H1 (cell line): ENCODE data around the gene PRSS38. TPM values are rescaled to one million over a fixed set of nuclear protein-coding genes. Genes with fewer than 3 reads are reported as not detected.
"Not testable (repeated sequence)": the region's sequence is repeated elsewhere in the genome, so short reads cannot be mapped to it uniquely, and the experiment has no call there.

Source experiments
- CTCF ChIA-PET: fragments of 300-600 bp; sonication (Branson Sonifier 250); formaldehyde crosslinking; loops from one replicate; lab custom pipeline; 2021; ENCODE audit not compliant: partially characterized antibody; lab: Charles Lee
- POLR2A ChIA-PET: fragments of 300-600 bp; sonication (Branson Sonifier 250); formaldehyde crosslinking; loops from one replicate; lab custom pipeline; 2021; ENCODE audit warnings: inconsistent platforms; ENCODE audit not compliant: partially characterized antibody; lab: Charles Lee
- DNase-seq, 2 experiments: peaks; one replicate each; pipeline versions ENCODE4 v3.0.0 to v3.0.0-alpha.2; 2010 to 2022; ENCODE audit warnings: low spot score in 2 of 2, low read depth in 1 of 2, mixed read lengths in 1 of 2
- FAIRE-seq: peaks from 2 replicates; lab custom pipeline; 2011; peaks lifted over from hg19 to GRCh38; lab: Jason Lieb, UNC
- H2AFZ ChIP-seq: 2 replicates; pipeline ENCODE4 v1.8.1; 2012; ENCODE audit warnings: low read length, inconsistent platforms
- H2AK5ac ChIP-seq: 2 replicates; pipeline ENCODE4 v1.6.1; 2013; ENCODE audit warnings: low read depth, low read length
- H2BK120ac ChIP-seq: replicated peaks from 2 replicates; pipeline ENCODE3; 2013; ENCODE audit warnings: low read depth, low read length, inconsistent platforms
- H2BK12ac ChIP-seq: 2 replicates; pipeline ENCODE4 v1.6.1; 2013; ENCODE audit warnings: low read depth, low read length
- H2BK15ac ChIP-seq: 2 replicates; pipeline ENCODE4 v1.6.1; 2013; ENCODE audit warnings: low read length
- H2BK20ac ChIP-seq: 2 replicates; pipeline ENCODE4 v1.6.1; 2013; ENCODE audit warnings: low read length
- H2BK5ac ChIP-seq: 2 replicates; pipeline ENCODE4 v1.6.1; 2013; ENCODE audit warnings: low read depth, low read length
- H3K14ac ChIP-seq: 2 replicates; pipeline ENCODE4 v1.6.1; 2013; ENCODE audit warnings: inconsistent platforms; ENCODE audit not compliant: insufficient read length
- H3K18ac ChIP-seq: 2 replicates; pipeline ENCODE4 v1.6.1; 2013; ENCODE audit warnings: low read length; ENCODE audit errors: extremely low read depth
- H3K23ac ChIP-seq: 2 replicates; pipeline ENCODE4 v1.6.1; 2013; ENCODE audit warnings: inconsistent platforms; ENCODE audit not compliant: insufficient read length
- H3K23me2 ChIP-seq: 2 replicates; pipeline ENCODE4 v1.6.1; 2013; ENCODE audit warnings: low read depth, low read length
- H3K27ac ChIP-seq: 2 replicates; pipeline ENCODE4 v1.6.1; 2011; ENCODE audit warnings: low read depth, low read length, inconsistent platforms
- H3K27me3 ChIP-seq, 4 experiments: replicated peaks in 1 of 4; 1 replicate in 1 of 4; 2 replicates in 3 of 4; pipeline versions ENCODE4 v1.6.1 to v1.8.1; 2011 to 2013; ENCODE audit warnings: low read length in 3 of 4, mild to moderate bottlenecking in 3 of 4, inconsistent platforms in 2 of 4, mixed read lengths in 2 of 4, moderate library complexity in 1 of 4; ENCODE audit not compliant: control insufficient read depth in 3 of 4, insufficient read depth in 3 of 4; ENCODE audit errors: extremely low read depth in 1 of 4
- H3K36me3 ChIP-seq, 4 experiments: 2 replicates each; pipeline versions ENCODE4 v1.6.1 to v1.8.1; 2011 to 2013; ENCODE audit warnings: mild to moderate bottlenecking in 4 of 4, low read length in 3 of 4, moderate library complexity in 2 of 4, control low read depth in 1 of 4, inconsistent platforms in 1 of 4; ENCODE audit not compliant: insufficient read depth in 4 of 4, control insufficient read depth in 2 of 4
- H3K4ac ChIP-seq: replicated peaks from 2 replicates; pipeline ENCODE3; 2013; ENCODE audit warnings: low read length, low read depth, mixed read lengths, inconsistent platforms; ENCODE audit not compliant: insufficient read length
- H3K4me1 ChIP-seq, 4 experiments: replicated peaks in 1 of 4; 1 replicate in 1 of 4; 2 replicates in 3 of 4; pipeline versions ENCODE4 v1.6.1 to v1.8.1; 2011 to 2013; ENCODE audit warnings: low read length in 3 of 4, inconsistent platforms in 2 of 4, mixed read lengths in 1 of 4; ENCODE audit not compliant: insufficient read depth in 4 of 4, control insufficient read depth in 3 of 4
- H3K4me2 ChIP-seq, 2 experiments: 2 replicates each; pipeline versions ENCODE4 v1.6.1 to v1.8.1; 2011 to 2013; ENCODE audit warnings: low read depth in 2 of 2, low read length in 2 of 2, control low read depth in 1 of 2, inconsistent platforms in 1 of 2, mild to moderate bottlenecking in 1 of 2; ENCODE audit not compliant: insufficient read depth in 1 of 2
- H3K4me3 ChIP-seq, 4 experiments: fragments of 200-600, 300-600 bp in 1 of 4; sonication (generic), shearing (Covaris generic), sonication (Bioruptor Twin) in 1 of 4; 2 replicates each; pipeline versions ENCODE4 v1.5.1 to v1.8.1; 2011 to 2016; ENCODE audit warnings: low read length in 4 of 4, low read depth in 3 of 4, control low read depth in 2 of 4, inconsistent platforms in 2 of 4, mild to moderate bottlenecking in 2 of 4, mixed read lengths in 1 of 4, moderate library complexity in 1 of 4; ENCODE audit not compliant: insufficient read depth in 2 of 4; ENCODE audit errors: extremely low read depth in 1 of 4
- H3K56ac ChIP-seq: replicated peaks from 2 replicates; pipeline ENCODE3; 2013; ENCODE audit warnings: low read depth, mild to moderate bottlenecking, mixed read lengths, low read length, inconsistent platforms; ENCODE audit not compliant: insufficient read length
- H3K79me1 ChIP-seq: 2 replicates; pipeline ENCODE4 v1.6.1; 2013; ENCODE audit warnings: low read depth, low read length, control low read depth
- H3K79me2 ChIP-seq, 2 experiments: 2 replicates each; pipeline versions ENCODE4 v1.6.1 to v1.8.1; 2012 to 2013; ENCODE audit warnings: low read length in 2 of 2, mild to moderate bottlenecking in 2 of 2, inconsistent platforms in 1 of 2; ENCODE audit not compliant: insufficient read depth in 2 of 2, control insufficient read depth in 1 of 2
- H3K9ac ChIP-seq, 4 experiments: replicated peaks in 1 of 4; 1 replicate in 1 of 4; 2 replicates in 3 of 4; pipeline versions ENCODE4 v1.6.1 to v1.8.1; 2011 to 2013; ENCODE audit warnings: low read depth in 3 of 4, low read length in 3 of 4, control low read depth in 2 of 4, mild to moderate bottlenecking in 2 of 4, moderate library complexity in 2 of 4, inconsistent platforms in 1 of 4; ENCODE audit errors: extremely low read depth in 1 of 4
- H3K9me3 ChIP-seq, 2 experiments: 2 replicates each; pipeline versions ENCODE4 v1.6.1 to v1.8.1; 2012 to 2013; ENCODE audit warnings: mild to moderate bottlenecking in 2 of 2, moderate library complexity in 2 of 2, control low read depth in 1 of 2, inconsistent platforms in 1 of 2, low read depth in 1 of 2, low read length in 1 of 2, mixed read lengths in 1 of 2; ENCODE audit not compliant: insufficient read depth in 2 of 2
- H4K20me1 ChIP-seq, 2 experiments: replicated peaks in 1 of 2; 2 replicates each; pipeline versions ENCODE3 to v1.8.1; 2011 to 2013; ENCODE audit warnings: inconsistent platforms in 2 of 2, low read length in 2 of 2, mild to moderate bottlenecking in 1 of 2; ENCODE audit not compliant: insufficient read depth in 2 of 2, control insufficient read depth in 1 of 2
- H4K5ac ChIP-seq: 2 replicates; pipeline ENCODE4 v1.6.1; 2013; ENCODE audit warnings: low read length, low read depth, mixed read lengths, inconsistent platforms; ENCODE audit not compliant: insufficient read length
- H4K8ac ChIP-seq: 2 replicates; pipeline ENCODE4 v1.8.0; 2013; ENCODE audit warnings: mild to moderate bottlenecking, moderate library complexity, low read length, inconsistent platforms; ENCODE audit not compliant: insufficient read depth; ENCODE audit errors: extremely low read depth
- H4K91ac ChIP-seq: replicated peaks from 2 replicates; pipeline ENCODE3; 2013; ENCODE audit warnings: low read length, mixed read lengths, inconsistent platforms; ENCODE audit not compliant: insufficient read length
- BRCA1 ChIP-seq: IDR thresholded peaks from 2 replicates; pipeline ENCODE4 v1.6.1; 2012; ENCODE audit warnings: low read depth, low read length, improper control_type of control experiment
- CHD1 ChIP-seq: IDR thresholded peaks from 2 replicates; pipeline ENCODE4 v1.6.1; 2012; ENCODE audit warnings: low read depth, low read length, improper control_type of control experiment
- RBBP5 ChIP-seq: IDR thresholded peaks from 2 replicates; pipeline ENCODE4 v1.7.1; 2012; ENCODE audit warnings: low read depth, mild to moderate bottlenecking, inconsistent platforms, low read length, moderate library complexity, borderline replicate concordance
- TBP ChIP-seq: IDR thresholded peaks from 2 replicates; pipeline ENCODE4 v1.6.1; 2011; ENCODE audit warnings: low read depth, low read length, improper control_type of control experiment
- WGBS, 2 experiments: shearing (Covaris generic) in 1 of 2; methylation state at CpG; one replicate each; pipeline versions ENCODE4 v1.1.6 to v1.1.7; 2013 to 2015; ENCODE audit warnings: low lambda C conversion rate in 2 of 2, mixed read lengths in 2 of 2, inconsistent platforms in 1 of 2, low coverage in 1 of 2, missing lambda C conversion rate in 1 of 2; ENCODE audit not compliant: insufficient replicate concordance in 2 of 2, insufficient coverage in 1 of 2, insufficient read length in 1 of 2; ENCODE audit errors: extremely low coverage in 1 of 2, missing lambda C conversion rate in 1 of 2; 5-methylcytosine and 5-hydroxymethylcytosine counted together
- polyA plus RNA-seq, 7 experiments: library from polyadenylated mRNA; depleted of rRNA in 3 of 7; stranded (reverse) in 5 of 7; unstranded in 2 of 7; fragments of >200 nt in 5 of 7; fragments of 200-250 nt in 2 of 7; gene quantifications; 1 replicate in 5 of 7; 2 replicates in 1 of 7; 4 replicates in 1 of 7; pipeline versions ENCODE4 v1.2.1 to v1.2.3, GENCODE V29; 2011 to 2013; ENCODE audit warnings: missing spikeins in 2 of 7, mixed read lengths in 2 of 7
- total RNA-seq: library from RNA; stranded (reverse); fragmentation: NEBNext Ultra II Directional; extraction: Animal tissue kit (Norgen Biotek cat#: 25700); gene quantifications from 2 replicates; pipeline ENCODE4 v1.2.1, GENCODE V29; 2021

PRSS38 gene
- total and polyA plus RNA-seq, 2 of the 8 experiments (the other 6 are each of a cell fraction or from before 2014, with no cell fraction given), result not detected

- TF ChIP-seq TBP, result no peak
- no peak for TF ChIP-seq BRCA1
- TF ChIP-seq RBBP5, result no peak
- no peak for TF ChIP-seq CHD1
These were observed 30.9 kb downstream of the PRSS38 start (continued) for GRCh38 chr1:227846265-227846858.

GRCh38 chr1:227847046-227847445, 31.6 kb downstream of the PRSS38 start:
- H3K4ac ChIP-seq, H3K27me3 ChIP-seq, H3K18ac ChIP-seq, H3K23me2 ChIP-seq, H3K79me2 ChIP-seq, H4K8ac ChIP-seq, H4K20me1 ChIP-seq, H2BK12ac ChIP-seq, CTCF ChIA-PET, H3K79me1 ChIP-seq, H4K5ac ChIP-seq, H3K23ac ChIP-seq, H2BK5ac ChIP-seq, H3K9ac ChIP-seq, H3K56ac ChIP-seq, POLR2A ChIA-PET, H3K9me3 ChIP-seq, H3K27ac ChIP-seq, DNase-seq, H3K4me3 ChIP-seq, H2AFZ ChIP-seq, H3K4me2 ChIP-seq, H2BK15ac ChIP-seq, H2BK20ac ChIP-seq, H2BK120ac ChIP-seq, H4K91ac ChIP-seq, H3K4me1 ChIP-seq, H3K36me3 ChIP-seq, H3K14ac ChIP-seq, FAIRE-seq, H2AK5ac ChIP-seq: not testable (repeated sequence)
- 82% methylated on average over 4 of the region's 4 CpGs; no CpG with 5 or more reads in 1 of the 2 experiments for WGBS, 2 experiments
